SK-N-SH (cell line): ENCODE data around the gene ERO1A. TPM values are rescaled to one million over a fixed set of nuclear protein-coding genes. Genes with fewer than 3 reads are reported as not detected.

Experiments used
- CTCF ChIA-PET: fragments of 300-600, 350-600 bp; formaldehyde crosslinking; extraction: SDS; loops from one replicate; lab custom pipeline; 2021; lab: Yijun Ruan, JAX
- POLR2A ChIA-PET: fragments of 350-600 bp; sonication (Branson Sonifier 250); formaldehyde crosslinking; extraction: SDS; loops from one replicate; lab custom pipeline; 2020; ENCODE audit warnings: antibody characterized with exemption, inconsistent platforms; lab: Yijun Ruan, JAX
- DNase-seq: peaks from one replicate; pipeline ENCODE4 v3.0.0; 2012
- H2AFZ ChIP-seq: fragments of 200-600 bp; sonication (generic); 2 replicates; pipeline ENCODE4 v1.8.1; 2016; ENCODE audit warnings: antibody characterized with exemption, mild to moderate bottlenecking, low read depth
- H3F3A ChIP-seq: fragments of 200-600 bp; sonication (generic); replicated peaks from 2 replicates; pipeline ENCODE3; 2016; ENCODE audit warnings: antibody characterized with exemption, mild to moderate bottlenecking; ENCODE audit not compliant: insufficient read depth
- H3K27ac ChIP-seq, 2 experiments: fragments of 200-500 bp in 1 of 2; fragments of 200-600 bp in 1 of 2; sonication (Bioruptor generic) in 1 of 2; sonication (generic), shearing (Covaris generic) in 1 of 2; 2 replicates each; pipeline versions ENCODE4 v1.5.1 to v1.6.1; 2014 to 2016; ENCODE audit warnings: low read depth in 2 of 2, inconsistent platforms in 1 of 2, low read length in 1 of 2, mild to moderate bottlenecking in 1 of 2, mixed read lengths in 1 of 2
- H3K27me3 ChIP-seq: fragments of 200-600 bp; sonication (generic), shearing (Covaris generic); 2 replicates; pipeline ENCODE4 v1.6.1; 2016; ENCODE audit warnings: mixed run types; ENCODE audit not compliant: insufficient read depth
- H3K36me3 ChIP-seq, 2 experiments: fragments of 200-500 bp in 1 of 2; fragments of 200-600 bp in 1 of 2; sonication (Bioruptor generic) in 1 of 2; sonication (generic) in 1 of 2; replicated peaks in 1 of 2; 2 replicates each; pipeline versions ENCODE3 to v1.5.1; 2014 to 2016; ENCODE audit warnings: low read length in 1 of 2, mild to moderate bottlenecking in 1 of 2; ENCODE audit not compliant: insufficient read depth in 2 of 2, control insufficient read depth in 1 of 2
- H3K4me1 ChIP-seq, 2 experiments: fragments of 200-500 bp in 1 of 2; fragments of 200-600 bp in 1 of 2; sonication (Bioruptor generic) in 1 of 2; sonication (generic), shearing (Covaris generic) in 1 of 2; 2 replicates each; pipeline versions ENCODE4 v1.5.1 to v1.6.1; 2014 to 2016; ENCODE audit warnings: low read depth in 1 of 2, low read length in 1 of 2, mixed run types in 1 of 2; ENCODE audit not compliant: insufficient read depth in 2 of 2, control insufficient read depth in 1 of 2
- H3K4me2 ChIP-seq: fragments of 200-600 bp; sonication (generic), shearing (Covaris generic); 2 replicates; pipeline ENCODE4 v1.6.1; 2017; ENCODE audit warnings: mixed run types
- H3K4me3 ChIP-seq, 2 experiments: fragments of 200-500 bp in 1 of 2; fragments of 200-600 bp in 1 of 2; sonication (Bioruptor generic) in 1 of 2; sonication (generic), shearing (Covaris generic) in 1 of 2; 2 replicates each; pipeline versions ENCODE4 v1.5.1 to v1.8.1; 2014 to 2016; ENCODE audit warnings: low read depth in 2 of 2, inconsistent platforms in 1 of 2, low read length in 1 of 2, mild to moderate bottlenecking in 1 of 2, mixed read lengths in 1 of 2, moderate library complexity in 1 of 2
- H3K79me2 ChIP-seq: fragments of 200-600 bp; sonication (generic); 2 replicates; pipeline ENCODE4 v1.8.1; 2017; ENCODE audit warnings: mild to moderate bottlenecking; ENCODE audit not compliant: insufficient read depth
- H3K9ac ChIP-seq: fragments of 200-600 bp; sonication (generic); 2 replicates; pipeline ENCODE4 v1.6.1; 2017; ENCODE audit warnings: mixed run types
- H3K9me2 ChIP-seq: fragments of 200-600 bp; sonication (generic); 2 replicates; pipeline ENCODE4 v1.6.1; 2017; ENCODE audit warnings: mixed run types
- H3K9me3 ChIP-seq: fragments of 200-600 bp; sonication (generic); 2 replicates; pipeline ENCODE4 v1.6.1; 2017; ENCODE audit warnings: mixed run types, mild to moderate bottlenecking, moderate library complexity
- H4K20me1 ChIP-seq: fragments of 200-600 bp; sonication (generic); 2 replicates; pipeline ENCODE4 v1.6.1; 2017; ENCODE audit warnings: mild to moderate bottlenecking, mixed run types; ENCODE audit not compliant: insufficient read depth
- CHD2 ChIP-seq: fragments of 150-350 bp; IDR thresholded peaks from 2 replicates; pipeline ENCODE4 v1.6.1; 2018; ENCODE audit warnings: low read length; ENCODE audit not compliant: partially characterized antibody
- EP300 ChIP-seq, 2 experiments: IDR thresholded peaks; 2 replicates each; pipeline versions ENCODE4 v1.4.0 to v1.6.1; 2012; ENCODE audit warnings: borderline replicate concordance in 1 of 2, low read depth in 1 of 2, low read length in 1 of 2
- EZH2phosphoT487 ChIP-seq: fragments of 200-600 bp; sonication (generic); IDR thresholded peaks from 2 replicates; pipeline ENCODE4 v1.6.1; 2017; ENCODE audit warnings: low read depth, mixed run types, mild to moderate bottlenecking, antibody characterized with exemption, moderate library complexity, borderline replicate concordance
- FOSL2 ChIP-seq: IDR thresholded peaks from 2 replicates; pipeline ENCODE4 v1.4.0; 2012; ENCODE audit warnings: low read depth, mild to moderate bottlenecking, moderate library complexity, borderline replicate concordance
- GABPA ChIP-seq: IDR thresholded peaks from 2 replicates; pipeline ENCODE4 v1.4.0; 2012; ENCODE audit warnings: low read depth, mild to moderate bottlenecking
- GATA2 ChIP-seq: sonication (generic); formaldehyde crosslinking; IDR thresholded peaks from 2 replicates; pipeline ENCODE4 v1.5.0; 2020; ENCODE audit warnings: mild to moderate bottlenecking, missing genetic modification reagents
- JUND ChIP-seq: IDR thresholded peaks from 2 replicates; pipeline ENCODE4 v1.4.0; 2012
- NRF1 ChIP-seq: IDR thresholded peaks from 2 replicates; pipeline ENCODE4 v1.6.1; 2012; ENCODE audit warnings: low read depth, mild to moderate bottlenecking, low read length
- POLR2AphosphoS5 ChIP-seq: IDR thresholded peaks from 2 replicates; pipeline ENCODE4 v1.6.1; 2012; ENCODE audit warnings: low read depth, low read length
- RCOR1 ChIP-seq: fragments of 150-350 bp; IDR thresholded peaks from 2 replicates; pipeline ENCODE4 v1.6.1; 2017; ENCODE audit warnings: antibody characterized with exemption, low read length
- RFX5 ChIP-seq: IDR thresholded peaks from 2 replicates; pipeline ENCODE4 v1.6.1; 2012; ENCODE audit warnings: mild to moderate bottlenecking, improper control_type of control experiment, low read length
- SIN3A ChIP-seq: IDR thresholded peaks from 2 replicates; pipeline ENCODE4 v1.6.1; 2012; ENCODE audit warnings: low read depth, mild to moderate bottlenecking, low read length, moderate library complexity, borderline replicate concordance
- TCF12 ChIP-seq: IDR thresholded peaks from 2 replicates; pipeline ENCODE4 v1.4.0; 2012
- YY1 ChIP-seq: IDR thresholded peaks from 2 replicates; pipeline ENCODE4 v1.4.0; 2012; ENCODE audit warnings: low read depth, mild to moderate bottlenecking
- WGBS: methylation state at CpG from one replicate; pipeline ENCODE4 v1.1.6; 2017; ENCODE audit warnings: low lambda C conversion rate; 5-methylcytosine and 5-hydroxymethylcytosine counted together
- polyA plus RNA-seq, 3 experiments: library from polyadenylated mRNA; depleted of rRNA; stranded (reverse); fragments of >200 nt; gene quantifications; 2 replicates each; pipeline ENCODE4 v1.2.3, GENCODE V29; 2012
- TF ChIP-seq, protein P1 (sequence below): IDR thresholded peaks from 2 replicates; pipeline ENCODE4; 2012
- TF ChIP-seq, protein P2 (sequence below): IDR thresholded peaks from 2 replicates; pipeline ENCODE4 v1.4.0; 2012; ENCODE audit warnings: low read depth, borderline replicate concordance

Gene ERO1A
- polyA plus RNA-seq, 1 of the 3 experiments (the other 2 are of a cell fraction): 19.3 TPM

DNA sequence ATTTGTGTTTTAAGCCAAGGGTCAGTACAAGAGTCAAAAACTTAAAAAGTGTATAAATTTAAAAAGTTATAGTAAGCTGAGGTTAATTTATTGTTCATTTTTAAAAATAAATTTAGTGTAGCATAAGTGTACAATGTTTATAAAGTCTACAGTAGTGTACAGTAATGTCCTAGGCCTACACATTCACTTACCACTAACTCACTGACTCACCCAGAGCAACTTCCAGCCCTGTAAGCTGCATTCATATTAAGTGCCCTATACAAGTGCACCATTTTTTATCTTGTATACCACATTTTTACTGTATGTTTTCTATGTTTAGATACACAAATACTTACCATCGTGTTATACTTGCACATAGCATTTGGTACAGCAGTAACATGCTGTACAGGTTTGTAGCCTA lies 105.0 kb downstream of the ERO1A start:
- H3F3A ChIP-seq: no peaks in the 10 kb centered on the region
- H2AFZ ChIP-seq: no peak overlapping the region
- H4K20me1 ChIP-seq: no peaks in the 10 kb centered on the region
- TF ChIP-seq EP300 (IDR thresholded peaks at IDR 0.05; ENCODE audit: borderline replicate concordance in 1 of 2, low read depth in 1 of 2, low read length in 1 of 2) (no peak), TCF12 (no peak), GATA2 (CRISPR knock-in tag) (no peak), SIN3A (no peak), CHD2 (no peak), EZH2phosphoT487 (no peak), RFX5 (no peak), YY1 (no peak), RCOR1 (no peak), POLR2AphosphoS5 (no peak), JUND (no peak), NRF1 (no peak), GABPA (no peak), FOSL2 (no peak)
- TF ChIP-seq, protein P1, sequence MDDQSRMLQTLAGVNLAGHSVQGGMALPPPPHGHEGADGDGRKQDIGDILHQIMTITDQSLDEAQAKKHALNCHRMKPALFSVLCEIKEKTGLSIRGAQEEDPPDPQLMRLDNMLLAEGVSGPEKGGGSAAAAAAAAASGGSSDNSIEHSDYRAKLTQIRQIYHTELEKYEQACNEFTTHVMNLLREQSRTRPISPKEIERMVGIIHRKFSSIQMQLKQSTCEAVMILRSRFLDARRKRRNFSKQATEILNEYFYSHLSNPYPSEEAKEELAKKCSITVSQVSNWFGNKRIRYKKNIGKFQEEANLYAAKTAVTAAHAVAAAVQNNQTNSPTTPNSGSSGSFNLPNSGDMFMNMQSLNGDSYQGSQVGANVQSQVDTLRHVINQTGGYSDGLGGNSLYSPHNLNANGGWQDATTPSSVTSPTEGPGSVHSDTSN: no peak
- TF ChIP-seq, protein P2, sequence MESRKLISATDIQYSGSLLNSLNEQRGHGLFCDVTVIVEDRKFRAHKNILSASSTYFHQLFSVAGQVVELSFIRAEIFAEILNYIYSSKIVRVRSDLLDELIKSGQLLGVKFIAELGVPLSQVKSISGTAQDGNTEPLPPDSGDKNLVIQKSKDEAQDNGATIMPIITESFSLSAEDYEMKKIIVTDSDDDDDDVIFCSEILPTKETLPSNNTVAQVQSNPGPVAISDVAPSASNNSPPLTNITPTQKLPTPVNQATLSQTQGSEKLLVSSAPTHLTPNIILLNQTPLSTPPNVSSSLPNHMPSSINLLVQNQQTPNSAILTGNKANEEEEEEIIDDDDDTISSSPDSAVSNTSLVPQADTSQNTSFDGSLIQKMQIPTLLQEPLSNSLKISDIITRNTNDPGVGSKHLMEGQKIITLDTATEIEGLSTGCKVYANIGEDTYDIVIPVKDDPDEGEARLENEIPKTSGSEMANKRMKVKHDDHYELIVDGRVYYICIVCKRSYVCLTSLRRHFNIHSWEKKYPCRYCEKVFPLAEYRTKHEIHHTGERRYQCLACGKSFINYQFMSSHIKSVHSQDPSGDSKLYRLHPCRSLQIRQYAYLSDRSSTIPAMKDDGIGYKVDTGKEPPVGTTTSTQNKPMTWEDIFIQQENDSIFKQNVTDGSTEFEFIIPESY: no peak
- TF ChIP-seq, all 33 proteins: peak for 0
- Histone ChIP-seq H3K9me3 (no peaks in the 10 kb centered on the region), H3K27me3 (no peaks in the 10 kb centered on the region), H3K79me2 (no peaks in the 10 kb centered on the region), H3K27ac (no peak overlapping the region), H3K4me1 (no peaks in the 10 kb centered on the region), H3K36me3 (no peaks in the 10 kb centered on the region), H3K4me2 (no peak overlapping the region), H3K9me2 (no peaks in the 10 kb centered on the region), H3K9ac (no peak overlapping the region), H3K4me3 (no peak overlapping the region)
- no peak for DNase-seq
- ChIA-PET POLR2A (no interaction called here), CTCF (interaction anchor here (1.4 kb wide), 1 partner anchor 290 kb away, joined by 3 read pairs; no protein-coding TSS in a partner anchor)
- 76% methylated on average over 1 of the region's 1 CpG for WGBS

Other genes with a start within 250 kb of the ERO1A start
- gene TXNDC16, start 143.1 kb downstream of the ERO1A start, polyA plus RNA-seq (2012; rRNA removed): 0.95 and 1.6 TPM in 2 replicates
- 0.54 and 0.60 TPM in 2 replicates for gene GPR137C, start 142.7 kb downstream of the ERO1A start, polyA plus RNA-seq (2012; rRNA removed)
- 37.9 and 59.6 TPM in 2 replicates for gene PSMC6, start 11.6 kb upstream of the ERO1A start, polyA plus RNA-seq (2012; rRNA removed)
- gene STYX, start 34.6 kb upstream of the ERO1A start, polyA plus RNA-seq (2012; rRNA removed): 3.5 and 5.3 TPM in 2 replicates
- 15.2 and 18.0 TPM in 2 replicates for gene GNPNAT1, start 96.0 kb upstream of the ERO1A start, polyA plus RNA-seq (2012; rRNA removed)